GM19351 (cell line): Measurements from ENCODE around the gene CLEC17A.
"Not testable (repeated sequence)": the region's sequence is repeated elsewhere in the genome, so short reads cannot be mapped to it uniquely, and the experiment has no call there.

ENCODE experiments used
- ATAC-seq: cut with Tn5 transposase; IDR thresholded peaks from one replicate; pipeline ENCODE4 v1.9.1; 2021; ENCODE audit warnings: mild to moderate bottlenecking, moderate library complexity; ENCODE audit not compliant: unreplicated experiment

Gene CLEC17A

DNA sequence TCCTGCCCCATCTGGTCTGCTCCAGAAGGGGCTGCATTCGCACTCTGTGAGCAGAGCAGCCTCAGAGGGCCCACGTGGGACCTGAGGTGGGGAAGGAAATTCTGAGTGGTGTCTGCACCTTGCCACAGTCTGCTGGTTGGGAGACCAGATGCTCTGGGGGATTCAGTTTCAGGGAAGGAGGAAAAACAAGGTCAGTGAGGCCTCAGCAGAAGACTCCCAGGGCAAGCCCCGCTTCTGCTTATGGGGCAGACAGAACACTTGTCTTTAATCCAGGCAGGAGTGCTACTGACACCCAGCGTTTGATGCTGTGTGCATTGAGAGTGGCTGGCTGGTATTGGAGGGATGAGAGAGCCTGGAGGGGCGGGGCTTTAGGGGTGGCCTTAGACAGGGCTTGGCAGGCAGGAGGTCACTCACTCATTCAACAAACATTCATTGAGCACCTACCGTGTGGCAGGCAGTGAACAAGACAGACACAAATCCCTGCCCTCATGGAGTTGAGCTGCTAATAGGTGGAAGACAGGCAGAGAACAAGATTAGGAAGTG, 4.9 kb upstream of the CLEC17A start:
- ATAC-seq = no peak

GRCh38 chr19:14580623-14581237, 2.2 kb upstream of the CLEC17A start:
- ATAC-seq = no peak

DNA sequence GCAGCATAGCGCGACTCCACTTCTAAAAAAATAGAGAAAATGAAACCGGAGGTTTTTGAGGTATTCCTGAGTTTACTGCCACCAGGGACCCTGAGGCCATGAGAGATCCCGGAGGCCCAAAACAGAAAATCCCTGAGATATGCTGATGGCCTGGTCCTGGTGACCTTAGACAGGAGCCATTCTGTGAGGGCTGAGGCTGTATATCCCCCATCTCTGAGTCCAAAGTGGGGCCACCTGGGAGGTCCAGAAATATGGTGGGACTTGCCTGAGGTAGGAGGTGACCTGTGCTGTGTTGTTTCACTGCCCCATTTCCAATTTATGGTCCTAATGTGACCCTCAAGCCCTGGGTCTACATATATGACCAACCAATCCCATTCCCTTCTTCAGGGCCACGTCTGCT, 1.5 kb downstream of the CLEC17A start:
- not testable (repeated sequence) for ATAC-seq

- ATAC-seq = peak; percentile 69
Observed at GRCh38 chr19:14585187-14585586, 2.3 kb downstream of the CLEC17A start.

- not testable (repeated sequence) for ATAC-seq
Observed at GRCh38 chr19:14589433-14589832, 6.5 kb downstream of the CLEC17A start.

DNA sequence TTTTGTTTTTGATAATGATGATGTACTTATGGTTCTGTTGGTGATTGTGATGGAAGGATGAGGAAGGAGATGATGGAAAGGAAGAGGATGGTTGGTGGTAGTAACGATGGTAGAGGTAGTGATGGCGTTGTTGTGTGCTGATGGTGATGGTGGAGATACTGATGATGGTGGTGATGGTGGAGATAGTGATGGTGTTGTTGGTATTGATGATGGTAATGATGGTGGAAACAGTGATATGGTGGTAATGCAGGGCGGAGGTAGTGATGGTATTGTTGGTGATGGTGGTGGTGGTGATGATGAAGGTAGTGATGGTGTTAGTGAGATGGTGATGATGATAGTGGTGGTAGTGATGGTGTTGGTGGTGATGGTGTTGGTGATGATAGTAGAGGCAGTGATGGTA, 12.7 kb downstream of the CLEC17A start:
- no peak for ATAC-seq

- no peak for ATAC-seq
Observed at GRCh38 chr19:14599548-14600147, 16.8 kb downstream of the CLEC17A start.

GRCh38 chr19:14603990-14604387, 21.1 kb downstream of the CLEC17A start:
- ATAC-seq = peak; percentile 77

DNA sequence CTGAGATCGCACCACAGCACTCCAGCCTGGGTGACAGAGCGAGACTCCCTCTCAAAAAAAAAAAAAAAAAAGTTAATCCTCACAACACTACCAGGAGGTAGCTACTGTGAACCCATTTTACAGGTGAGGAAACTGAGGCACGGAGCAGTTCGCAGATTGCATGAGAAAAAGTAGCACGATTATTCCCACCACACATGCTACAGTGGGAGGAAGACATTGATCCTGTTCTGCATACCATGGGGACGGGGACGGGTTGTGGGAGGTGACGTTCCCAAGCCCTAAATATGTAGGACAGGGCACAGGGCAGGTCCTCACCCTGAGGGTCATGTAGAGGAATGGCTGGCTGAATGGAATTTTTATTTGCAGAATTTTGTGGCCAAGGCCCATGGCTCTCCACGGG, 23.7 kb downstream of the CLEC17A start:
- no peak for ATAC-seq

DNA sequence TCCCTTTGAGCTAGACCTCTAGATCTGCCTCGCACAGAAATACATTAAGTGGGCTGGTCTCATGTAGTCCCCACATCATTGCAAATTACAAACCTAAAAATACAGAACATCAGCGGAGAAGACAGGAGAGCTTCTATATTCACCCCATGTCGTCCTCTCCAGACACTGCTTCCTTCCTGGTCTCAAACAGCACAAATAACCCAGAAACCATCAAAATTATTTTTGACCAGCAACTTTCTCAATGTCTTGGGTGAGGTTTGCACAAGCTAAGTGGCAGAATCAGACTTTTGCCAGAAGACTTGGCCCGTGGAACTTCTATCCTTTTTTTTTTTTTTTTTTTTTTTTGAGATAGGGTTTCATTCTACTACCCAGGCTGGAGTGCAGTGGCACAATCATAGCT, 28.2 kb downstream of the CLEC17A start:
- no peak for ATAC-seq

DNA sequence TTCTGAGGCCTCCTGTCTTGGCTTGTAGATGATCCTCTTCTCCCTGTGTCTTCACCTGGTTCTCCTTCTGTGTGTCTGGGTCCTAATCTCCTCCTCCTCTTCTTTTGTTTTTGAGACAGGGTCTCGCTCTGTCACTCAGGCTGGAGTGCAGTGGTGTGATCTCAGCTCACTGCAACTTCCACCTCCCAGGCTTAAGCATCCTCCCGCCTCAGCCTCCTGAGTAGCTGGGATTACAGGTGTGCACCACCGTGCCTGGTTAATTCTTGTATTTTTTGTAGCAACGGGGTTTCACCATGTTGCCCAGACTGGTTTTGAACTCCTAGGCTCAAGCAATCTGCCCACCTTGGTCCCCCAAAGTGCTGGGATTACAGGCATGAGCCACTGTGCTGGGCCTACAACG, 29.4 kb downstream of the CLEC17A start:
- ATAC-seq = not testable (repeated sequence)

DNA sequence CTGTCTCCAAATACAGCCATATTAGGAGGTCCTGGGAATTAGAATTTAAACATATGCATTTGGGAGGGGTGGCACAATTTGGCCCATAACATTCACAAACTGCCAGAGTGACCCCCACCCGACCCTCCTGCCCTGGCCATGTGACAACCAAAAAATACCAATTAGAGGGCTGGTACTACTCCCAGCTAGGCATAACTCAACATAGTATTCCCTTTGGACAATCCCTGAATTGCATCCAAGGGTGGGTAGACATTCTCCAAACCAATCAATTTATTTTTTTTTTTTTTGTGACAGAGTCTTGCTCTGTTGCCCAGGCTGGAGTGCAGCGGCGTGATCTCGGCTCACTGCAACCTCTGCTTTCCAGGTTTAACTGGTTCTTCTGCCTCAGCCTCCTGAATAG, 29.8 kb downstream of the CLEC17A start:
- ATAC-seq = no peak

GRCh38 chr19:14613399-14614098, 30.7 kb downstream of the CLEC17A start:
- ATAC-seq = not testable (repeated sequence)

DNA sequence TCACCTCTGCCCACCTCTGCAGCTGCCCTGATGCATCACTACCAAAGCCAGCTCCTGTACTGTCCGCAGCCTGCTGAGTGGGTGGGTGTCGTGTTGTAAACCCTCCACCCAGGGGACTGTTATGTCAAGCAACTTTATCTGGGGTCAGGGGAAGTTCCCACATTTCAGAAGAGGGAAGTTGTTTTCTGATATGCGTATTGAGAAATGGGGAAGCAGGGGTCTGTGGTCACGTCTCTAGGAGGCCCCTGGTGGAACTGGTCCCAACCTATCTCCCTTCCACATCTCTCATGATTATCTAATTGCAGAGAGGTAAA, 31.2 kb downstream of the CLEC17A start:
- ATAC-seq = no peak

DNA sequence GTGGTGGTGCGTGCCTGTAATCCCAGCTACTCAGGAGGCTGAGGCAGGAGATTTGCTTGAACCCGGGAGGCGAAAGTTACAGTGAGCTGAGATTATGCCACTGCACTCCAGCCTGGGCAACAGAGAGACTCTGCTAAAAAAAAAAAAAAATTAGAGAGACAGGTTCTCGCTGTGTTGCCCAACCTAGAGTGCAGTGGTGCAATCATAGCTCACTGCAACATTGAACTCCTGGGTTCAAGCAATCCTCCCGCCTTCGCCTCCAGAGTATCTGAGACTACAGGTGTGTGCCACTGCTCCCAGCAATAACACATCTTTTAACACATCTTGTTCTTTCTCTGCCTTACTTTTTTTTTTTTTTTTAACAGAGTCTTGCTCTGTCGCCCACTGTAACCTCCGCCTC, 32.7 kb downstream of the CLEC17A start:
- ATAC-seq = no peak

- no peak for ATAC-seq
Observed at GRCh38 chr19:14616407-14616806, 33.5 kb downstream of the CLEC17A start.

DNA sequence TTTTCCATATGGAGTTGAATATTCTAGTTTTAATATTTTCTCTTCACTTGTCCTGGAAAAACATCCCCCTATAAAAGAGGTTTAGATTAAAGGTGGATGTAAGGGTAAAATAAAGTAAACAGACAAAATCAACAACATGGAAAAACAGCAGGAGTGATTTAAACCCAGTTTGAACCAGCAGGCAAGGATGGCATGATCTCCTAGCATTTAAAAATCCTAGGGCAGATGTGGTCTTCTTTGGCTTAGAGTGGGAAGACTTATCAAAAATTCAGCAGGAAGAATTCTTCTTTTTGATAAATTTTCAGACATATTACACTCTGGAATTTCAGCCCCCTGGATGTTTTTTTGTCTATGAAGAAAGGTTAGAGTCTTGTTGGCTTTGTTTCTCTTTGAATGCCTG, 36.5 kb downstream of the CLEC17A start:
- ATAC-seq = no peak

DNA sequence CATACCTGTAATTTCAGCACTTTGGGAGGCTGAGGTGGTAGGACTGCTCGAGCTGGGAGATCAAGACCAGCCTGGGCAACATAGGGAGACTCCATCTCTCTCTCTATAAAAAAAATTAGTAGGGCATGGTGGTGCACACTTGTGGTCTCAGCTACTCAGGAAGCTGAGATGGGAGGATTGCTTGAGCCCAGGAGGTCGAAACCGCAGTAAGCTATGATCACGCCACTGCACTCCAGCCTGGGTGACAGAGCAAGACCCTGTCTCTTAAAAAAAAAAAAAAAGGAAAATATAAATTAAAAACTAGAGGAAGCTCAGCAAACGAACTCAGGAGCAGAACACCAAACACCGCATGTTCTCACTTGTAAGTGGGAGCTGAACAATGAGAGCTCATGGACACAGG, 41.6 kb downstream of the CLEC17A start:
- not testable (repeated sequence) for ATAC-seq

- no peak for ATAC-seq
Observed at GRCh38 chr19:14629557-14629956, 46.7 kb downstream of the CLEC17A start.

DNA sequence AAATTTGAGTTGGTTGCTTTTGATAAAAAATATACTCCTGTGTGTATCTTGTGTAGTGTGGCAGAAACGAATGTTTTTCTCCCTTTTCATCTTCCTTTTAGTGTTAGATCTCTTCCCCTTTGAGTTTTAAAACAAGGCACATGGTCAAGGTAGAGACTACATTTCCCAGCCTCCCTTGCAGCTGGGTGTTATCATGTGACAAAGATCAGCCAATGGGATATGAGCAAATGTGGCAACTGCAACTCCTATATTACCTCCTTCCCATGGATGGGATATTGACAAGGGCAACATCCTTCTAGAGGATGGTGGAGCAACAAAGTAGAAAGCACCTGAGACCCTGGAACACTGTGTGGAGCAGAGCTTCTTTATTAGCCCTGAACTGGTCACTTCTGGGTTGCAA, 49.4 kb downstream of the CLEC17A start:
- ATAC-seq = no peak

DNA sequence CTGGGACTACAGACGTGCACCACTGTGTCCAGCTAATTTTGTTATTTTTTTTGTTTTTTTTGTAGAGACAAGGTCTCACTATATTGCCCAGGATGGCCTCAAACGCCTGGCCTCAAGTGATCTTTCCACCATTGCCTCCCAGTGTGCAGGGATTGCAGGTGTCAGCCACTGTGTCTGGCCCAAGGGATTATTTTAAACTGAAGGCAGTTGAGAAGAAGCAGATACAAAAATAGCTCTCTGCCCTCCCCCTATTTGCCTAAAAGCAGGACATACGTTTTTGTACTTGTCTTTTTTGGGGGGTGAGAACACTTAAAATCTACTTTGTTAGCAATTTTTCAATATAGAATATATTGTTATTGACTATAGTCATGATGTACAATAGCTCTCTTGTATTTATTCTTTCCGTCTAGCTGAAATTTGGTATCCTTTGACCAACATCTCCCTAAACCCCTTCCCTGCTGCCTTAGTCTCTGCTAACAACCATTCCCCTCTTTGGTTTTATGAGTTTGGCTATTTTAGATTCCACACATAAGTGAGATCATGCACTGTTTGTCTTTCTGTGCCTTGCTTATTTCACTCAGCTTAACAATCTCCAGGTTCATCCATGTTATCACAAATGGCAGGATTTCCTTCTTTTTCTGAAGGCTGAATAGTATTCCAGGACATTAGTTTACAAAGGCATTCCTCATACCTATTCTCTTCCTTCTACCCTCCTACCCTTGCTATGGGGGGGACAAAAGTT, 56.8 kb downstream of the CLEC17A start:
- no peak for ATAC-seq

GRCh38 chr19:14648506-14648905, 65.6 kb downstream of the CLEC17A start:
- no peak for ATAC-seq
